Renal cortical epithelial cell (primary cell): Measurements from ENCODE around the gene PRKCA. TPM values are rescaled to one million over a fixed set of nuclear protein-coding genes. Genes with fewer than 3 reads are reported as not detected.
"Not testable (repeated sequence)": the region's sequence is repeated elsewhere in the genome, so short reads cannot be mapped to it uniquely, and the experiment has no call there.

Experiments
- DNase-seq: peaks from one replicate; pipeline ENCODE4 v3.0.0-alpha.2; 2011; ENCODE audit warnings: low read depth
- total RNA-seq: library from RNA; depleted of rRNA; stranded (reverse); fragments of >200 nt; gene quantifications from 2 replicates; pipeline ENCODE4 v1.2.3, GENCODE V29; 2014

The PRKCA gene
- total RNA-seq, 1 donor from 2014 or later, result 31.9 TPM

DNA sequence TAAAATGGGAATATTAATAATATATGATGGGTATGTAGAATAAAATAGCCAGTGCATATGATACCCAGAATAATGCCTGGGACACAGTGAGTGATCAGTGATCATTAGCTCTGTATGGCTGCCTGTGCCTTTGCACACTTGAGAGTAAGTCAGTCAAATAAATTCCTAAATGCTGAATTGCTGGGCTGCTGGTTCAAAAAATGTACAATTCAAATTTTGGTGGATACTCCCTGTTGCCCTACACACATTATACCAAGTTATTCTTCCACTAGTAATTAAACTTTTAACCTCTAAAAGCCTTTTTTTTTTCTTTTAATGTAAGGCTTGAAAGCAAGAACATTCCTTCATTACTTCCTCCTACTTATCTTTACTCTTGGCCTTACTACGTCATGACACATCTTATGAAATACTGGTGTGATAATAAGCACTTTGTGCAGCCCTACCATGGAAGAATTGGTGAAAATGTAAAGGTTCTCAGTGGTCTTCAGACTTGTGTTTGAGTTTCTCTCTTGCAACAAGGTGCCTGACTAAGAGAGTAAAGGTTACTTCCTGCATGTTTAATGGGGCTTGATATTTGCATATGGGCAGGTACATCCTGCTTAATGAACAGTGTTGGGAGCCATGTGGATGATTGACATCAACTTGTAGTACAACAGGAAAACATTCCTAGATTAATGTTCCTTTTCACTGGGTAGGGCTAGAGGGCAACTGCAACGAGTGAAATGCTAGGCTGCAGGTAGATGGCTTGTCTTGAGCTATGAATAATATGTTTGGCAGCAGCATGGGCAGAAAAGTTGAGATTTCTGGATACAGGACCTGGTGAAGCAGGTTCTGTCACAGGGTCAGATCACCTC lies 84.3 kb downstream of the PRKCA start:
- DNase-seq, result peak; percentile 98

DNA sequence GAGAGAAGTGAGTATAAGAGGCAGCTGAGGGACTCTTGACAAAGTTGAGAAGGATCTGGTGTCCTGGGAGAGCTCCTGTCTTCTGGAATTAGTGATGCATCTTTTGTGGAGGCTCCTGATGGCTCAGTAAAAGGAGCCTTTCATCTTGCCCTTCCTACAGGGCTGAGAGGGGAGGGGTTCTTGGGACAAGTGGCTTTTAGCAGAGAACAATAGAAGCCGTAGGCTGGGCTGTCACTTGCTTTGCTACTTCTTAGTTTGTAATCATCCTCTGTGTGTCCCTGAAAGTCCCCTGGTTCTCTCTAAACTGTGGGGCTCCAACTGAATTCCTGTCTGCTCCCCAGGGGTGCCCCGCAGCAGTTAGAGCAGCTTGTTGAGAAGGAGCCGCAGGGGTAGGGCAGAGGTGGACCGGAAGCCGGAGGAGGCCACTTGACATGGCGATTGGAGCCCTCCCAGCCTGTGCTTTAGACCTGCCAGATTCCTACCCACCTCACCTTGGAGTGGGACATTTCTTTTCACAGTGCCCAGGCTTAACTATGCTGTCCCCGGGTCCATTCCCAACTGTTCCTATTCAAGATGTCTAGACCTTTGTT lies 85.1 kb downstream of the PRKCA start:
- no peak for DNase-seq

DNA sequence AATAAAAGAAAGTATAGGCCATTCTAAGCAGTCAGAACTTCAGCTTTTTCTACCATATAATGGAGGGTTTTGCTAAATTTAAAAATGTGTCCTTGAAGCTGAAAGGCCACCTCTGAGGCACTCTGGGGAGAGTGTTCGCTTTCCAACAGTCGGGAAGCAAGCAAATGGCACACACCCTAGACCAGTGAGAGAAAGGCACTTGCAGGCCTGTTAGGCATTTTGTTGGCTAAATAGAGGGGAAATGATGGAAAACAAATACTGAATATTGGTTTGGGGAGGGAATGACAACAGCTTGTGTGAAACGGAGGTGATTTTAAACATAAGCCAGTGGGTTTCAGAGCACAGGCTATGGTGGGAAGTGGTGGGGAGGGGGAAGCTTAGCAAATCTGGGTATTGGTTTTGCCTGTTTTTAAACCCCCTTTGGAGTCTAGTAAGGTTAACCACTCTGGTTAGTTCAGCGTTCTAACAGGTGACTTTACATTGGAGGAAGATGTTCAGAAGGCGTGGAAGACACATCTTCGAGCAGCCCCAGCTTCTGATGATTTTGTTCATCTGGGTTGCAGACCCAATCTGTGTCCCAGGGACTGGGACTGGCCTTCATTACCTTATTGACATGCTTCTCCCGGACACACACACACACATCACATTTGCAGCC lies 90.5 kb downstream of the PRKCA start:
- DNase-seq, result no peak

DNA sequence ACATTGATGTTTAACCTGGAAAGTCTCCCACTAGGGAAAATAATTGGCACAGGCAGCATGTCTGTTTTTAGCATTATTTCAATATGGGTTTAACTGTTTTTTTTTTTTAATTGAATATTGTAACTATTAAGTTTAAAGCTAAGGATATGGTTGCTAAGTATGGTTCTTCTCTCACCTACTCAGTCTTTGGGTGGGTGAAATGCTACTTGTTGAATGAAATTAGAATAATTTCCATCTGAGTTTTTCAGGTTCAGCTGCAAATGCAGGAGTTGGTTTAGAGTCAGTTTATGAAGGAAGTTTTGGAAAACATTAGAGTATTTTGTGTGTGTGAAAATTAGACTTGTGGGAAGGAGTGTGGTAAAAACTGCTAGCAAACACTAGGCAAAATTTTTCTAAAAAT lies 93.5 kb downstream of the PRKCA start:
- DNase-seq, result no peak

DNA sequence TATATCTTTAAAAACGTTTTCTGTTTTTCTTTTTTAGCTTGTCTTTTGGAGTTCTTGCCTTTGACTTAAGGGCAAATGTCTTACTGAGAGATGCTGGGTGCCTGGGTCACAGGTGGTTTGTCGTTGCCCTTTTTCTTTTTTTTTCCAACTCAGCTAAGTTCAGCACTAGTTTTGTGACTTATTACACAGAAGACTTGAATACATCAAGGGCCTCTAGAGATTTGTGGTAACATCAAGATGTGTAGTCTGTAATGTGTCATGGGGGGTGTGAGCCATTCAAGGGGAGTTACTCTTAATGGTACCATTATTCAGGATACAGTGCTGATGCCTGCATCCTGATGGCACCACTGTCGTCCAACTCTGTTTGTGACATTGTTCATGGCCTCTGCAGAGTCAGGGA lies 95.1 kb downstream of the PRKCA start:
- DNase-seq, result no peak

DNA sequence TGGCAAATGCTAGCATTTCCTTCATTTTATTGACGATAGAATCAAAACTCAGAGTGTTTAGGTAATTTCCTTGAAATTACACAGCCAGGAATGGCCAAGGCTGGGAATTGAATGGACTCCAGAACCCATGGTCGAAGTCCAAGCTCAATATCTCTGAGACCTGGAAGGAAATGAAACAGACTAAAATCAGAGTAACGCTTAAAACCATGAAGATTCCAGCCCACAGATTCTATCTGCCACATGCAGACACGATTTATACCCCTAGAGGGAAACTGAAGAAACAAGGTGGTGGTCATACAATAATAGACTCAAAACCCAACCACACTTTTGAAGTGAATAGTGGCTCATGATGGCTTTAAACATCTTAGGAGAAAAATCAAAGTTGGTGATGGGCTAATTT lies 95.6 kb downstream of the PRKCA start:
- DNase-seq, result no peak

DNA sequence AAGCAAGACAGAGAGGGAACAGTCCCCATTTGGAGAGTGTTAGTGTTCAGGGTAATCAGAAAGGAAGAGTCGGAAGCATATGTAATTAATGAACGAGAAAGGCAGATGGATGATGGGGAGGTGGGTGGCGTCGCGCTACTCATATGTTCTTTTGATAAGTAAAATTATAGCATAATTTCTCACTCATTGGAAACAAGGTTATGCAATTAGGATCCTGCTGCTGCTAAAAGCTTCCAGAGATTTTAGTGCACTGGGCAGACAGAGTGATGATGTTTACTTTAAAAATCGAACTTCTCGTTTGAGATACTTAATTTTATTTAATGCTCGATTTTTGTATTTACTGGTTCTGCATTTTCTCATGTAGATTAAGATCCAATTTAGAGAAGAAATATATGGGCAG lies 96.2 kb downstream of the PRKCA start:
- no peak for DNase-seq

DNA sequence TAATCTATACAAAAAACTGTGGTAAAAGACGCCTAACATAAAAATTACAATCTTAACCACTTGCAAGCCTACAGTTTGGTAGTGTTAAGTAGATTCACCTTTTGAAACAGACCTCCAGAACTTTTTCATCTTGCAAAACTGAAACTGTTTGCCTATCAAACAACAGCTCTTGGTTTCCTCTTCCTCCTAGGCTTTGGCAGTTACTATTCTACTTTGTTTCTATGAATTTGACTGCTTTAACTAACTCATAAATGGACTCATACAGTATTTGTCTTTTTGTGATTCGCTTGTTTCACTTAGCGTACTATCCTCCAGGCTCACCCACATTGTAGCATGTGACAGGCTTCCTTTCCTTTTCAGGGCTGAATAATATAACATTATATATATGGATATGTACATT lies 97.0 kb downstream of the PRKCA start:
- DNase-seq, result no peak

DNA sequence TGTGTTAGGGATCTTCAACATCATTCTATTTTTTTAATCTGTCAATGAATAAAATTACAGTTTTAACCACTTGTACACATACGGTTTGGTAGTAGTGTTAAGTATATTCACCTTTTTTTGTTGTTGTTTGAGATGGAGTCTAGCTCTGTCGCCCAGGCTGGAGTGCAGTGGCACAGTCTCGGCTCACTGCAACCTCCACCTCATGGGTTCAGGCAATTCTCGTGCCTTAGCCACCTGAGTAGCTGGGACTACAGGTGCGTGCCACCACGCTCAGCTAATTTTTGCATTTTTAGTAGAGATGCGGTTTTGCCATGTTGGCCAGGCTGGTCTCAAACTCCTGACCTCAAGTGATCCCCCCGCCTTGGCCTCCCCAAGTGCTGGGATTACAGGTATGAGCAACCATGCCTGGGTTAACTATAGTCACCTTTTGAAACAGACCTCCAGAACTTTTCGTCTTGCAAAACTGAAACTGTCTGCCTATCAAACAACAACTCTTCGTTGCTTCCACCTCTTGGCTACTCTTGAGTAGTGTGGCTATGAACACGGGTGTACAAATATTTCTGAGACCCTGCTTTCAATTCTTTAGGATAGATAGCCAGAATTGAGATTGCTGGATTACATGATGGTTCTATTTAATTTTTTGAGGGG lies 97.8 kb downstream of the PRKCA start:
- DNase-seq, result not testable (repeated sequence)

DNA sequence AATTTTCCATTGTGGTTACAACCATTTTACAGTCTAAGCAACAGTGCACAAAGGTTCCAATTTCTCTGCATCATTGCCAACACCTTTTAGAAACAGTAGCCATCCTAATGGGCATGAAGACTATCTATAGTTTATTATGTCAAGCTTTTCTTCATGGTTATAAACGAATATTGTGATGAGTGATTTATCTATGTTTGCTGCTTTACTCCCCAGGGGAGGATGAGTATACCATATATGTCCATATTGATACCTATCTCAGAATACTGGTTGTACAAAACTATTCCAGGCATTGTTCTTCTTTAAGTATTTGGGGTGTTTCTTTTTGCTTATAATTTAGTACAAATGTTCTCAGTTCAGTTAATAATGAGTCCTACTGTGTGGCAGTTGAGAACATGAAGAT lies 98.3 kb downstream of the PRKCA start:
- DNase-seq, result no peak

DNA sequence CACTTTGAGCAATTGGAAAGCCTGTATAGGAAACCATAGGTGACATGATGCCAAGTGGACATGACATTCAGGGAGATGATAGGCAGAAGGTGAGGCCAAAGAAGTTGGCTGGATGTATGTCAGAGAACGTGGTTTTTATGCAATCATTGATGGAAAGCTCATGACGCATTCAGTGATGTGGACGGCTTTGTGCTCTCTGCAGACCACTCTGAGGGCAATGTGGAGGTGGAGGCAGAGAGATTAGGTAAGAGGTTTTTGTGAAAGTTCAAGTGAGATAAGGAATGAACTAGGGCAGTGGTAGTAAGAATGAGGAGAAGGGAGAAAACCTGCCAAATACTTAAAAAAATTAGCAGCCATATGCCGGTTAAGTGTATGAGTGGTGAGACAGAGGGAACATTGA lies 99.0 kb downstream of the PRKCA start:
- no peak for DNase-seq

DNA sequence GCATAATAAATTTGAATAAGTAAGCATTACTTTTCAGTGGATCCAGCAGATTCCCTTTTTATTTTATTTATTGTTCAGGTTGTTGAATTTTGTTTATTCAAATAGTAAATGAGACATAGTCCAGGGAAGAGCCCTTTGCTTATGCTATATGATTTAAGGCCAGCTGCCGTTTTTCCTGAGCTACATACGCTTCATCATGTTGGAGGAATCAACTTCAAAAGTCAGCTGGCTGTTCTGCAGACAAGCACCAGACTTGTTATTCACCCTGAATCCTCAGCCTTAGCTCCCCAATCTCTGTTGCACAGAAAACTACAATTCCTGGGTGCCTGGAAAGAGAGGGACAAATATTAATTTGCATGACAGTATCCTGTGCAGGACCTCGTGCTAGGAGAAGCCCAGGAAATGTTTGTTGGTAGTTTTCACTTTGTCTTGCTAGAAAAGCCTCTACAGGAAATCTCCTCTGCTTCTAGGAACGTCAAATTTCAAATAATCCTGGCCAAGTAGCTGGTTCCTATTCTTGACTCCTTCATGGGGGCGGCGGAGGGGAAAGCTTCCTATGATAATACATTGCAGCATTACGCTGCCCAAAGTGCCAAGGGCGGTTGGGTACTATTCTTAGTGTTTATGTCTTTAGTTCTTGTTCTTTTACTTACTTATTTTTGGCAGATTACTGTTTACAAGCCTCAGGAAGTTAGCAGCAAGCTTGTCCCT lies 101.6 kb downstream of the PRKCA start:
- no peak for DNase-seq

DNA sequence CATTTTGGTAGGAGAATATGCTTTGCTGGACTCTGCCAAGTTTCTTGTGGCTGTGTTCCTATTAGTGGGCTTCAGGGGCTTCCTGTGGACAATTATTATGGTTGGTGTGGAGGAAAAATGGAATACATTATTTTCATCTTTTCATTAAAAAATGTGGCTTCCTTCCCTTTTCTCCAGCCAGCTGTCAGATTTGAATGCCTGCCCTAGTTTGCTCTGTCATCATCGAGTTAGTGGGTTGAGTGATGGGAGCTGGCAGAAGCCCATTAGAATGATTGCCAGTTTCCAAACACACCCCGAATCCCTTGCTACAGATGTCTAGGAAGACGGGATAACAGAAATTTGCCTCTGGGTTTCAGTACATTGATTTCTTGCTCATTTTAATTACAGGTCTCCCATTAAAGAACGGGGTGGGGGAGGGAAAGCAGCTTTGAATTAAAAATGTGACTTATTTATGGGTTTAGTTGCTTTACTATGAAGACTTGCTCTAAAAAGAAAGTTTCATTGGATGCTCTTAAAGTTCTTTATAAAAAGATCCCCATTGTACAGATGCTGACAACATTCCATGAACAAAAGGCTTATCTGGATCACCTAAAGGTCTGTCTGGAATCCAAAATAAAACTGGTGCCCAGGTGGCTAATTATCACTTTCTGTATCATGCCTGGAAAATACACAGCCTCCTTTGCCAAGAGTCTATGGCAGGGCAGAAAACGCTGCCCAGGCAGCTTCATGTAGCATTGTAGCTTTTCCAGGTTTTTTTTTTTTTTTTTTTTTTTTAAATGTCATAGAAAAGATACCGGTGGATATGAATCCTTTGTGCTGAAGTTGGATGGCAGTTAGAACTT lies 103.6 kb downstream of the PRKCA start:
- no peak for DNase-seq

DNA sequence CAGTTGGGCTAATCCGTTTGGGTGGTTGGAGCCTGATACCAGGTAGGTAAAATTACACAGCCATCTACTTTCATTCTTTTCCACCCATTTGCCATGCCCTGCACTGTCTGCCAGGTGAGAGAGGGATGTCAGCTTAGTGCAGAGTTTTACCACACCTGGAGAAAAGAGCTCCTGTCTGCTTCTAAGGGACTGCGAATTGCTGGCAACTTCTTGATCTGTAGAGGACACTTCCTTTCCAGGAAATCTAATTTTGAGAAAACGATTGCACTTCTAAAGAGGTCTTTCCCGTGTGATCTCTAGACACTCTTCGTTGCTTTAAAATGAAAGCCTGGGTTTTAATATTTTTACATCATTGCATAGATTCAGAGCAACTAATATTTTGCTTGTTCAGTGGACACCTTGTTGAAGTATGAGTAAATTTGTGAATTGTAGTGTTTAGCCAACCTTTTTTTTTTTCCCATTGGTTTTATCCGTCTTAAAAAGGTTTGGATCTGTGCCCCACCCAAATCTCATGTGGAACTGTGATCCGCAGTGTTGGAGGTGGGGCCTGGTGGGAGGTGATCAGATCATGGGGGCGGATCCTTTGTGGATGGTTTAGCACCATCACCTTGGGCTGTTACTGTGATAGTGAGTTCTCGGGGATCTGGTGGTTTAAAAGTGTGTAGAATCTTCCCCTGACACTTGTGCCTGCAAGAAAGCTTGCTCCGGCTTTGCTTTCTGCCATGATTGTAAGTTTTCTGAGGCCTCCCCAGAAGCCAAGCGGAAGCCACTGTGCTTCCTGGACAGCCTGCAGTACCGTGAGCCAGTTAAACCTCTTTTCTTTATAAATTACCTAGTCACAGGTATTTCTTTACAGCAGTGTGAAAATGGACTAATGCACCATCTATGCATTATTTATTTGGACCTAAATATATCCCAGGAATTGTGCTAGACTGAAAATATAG lies 104.6 kb downstream of the PRKCA start:
- no peak for DNase-seq

DNA sequence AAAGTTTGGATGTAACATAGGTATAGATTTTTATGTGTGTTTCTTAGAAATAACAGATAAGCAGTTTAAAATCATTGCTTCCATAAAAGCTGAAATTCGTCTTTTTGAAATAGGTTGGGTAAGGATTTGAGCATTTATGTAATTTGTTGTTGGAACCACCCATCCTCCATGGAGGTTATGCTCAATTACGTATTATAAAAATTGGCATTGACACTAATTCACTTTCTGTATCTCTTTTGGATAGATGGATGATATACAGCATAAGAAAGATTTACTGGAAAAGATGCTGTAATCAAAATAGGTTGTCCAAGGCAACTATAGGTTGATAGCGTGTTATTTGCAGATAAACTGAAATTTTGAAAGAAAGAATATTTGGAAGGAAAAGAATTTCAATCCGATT lies 105.5 kb downstream of the PRKCA start:
- DNase-seq, result no peak

DNA sequence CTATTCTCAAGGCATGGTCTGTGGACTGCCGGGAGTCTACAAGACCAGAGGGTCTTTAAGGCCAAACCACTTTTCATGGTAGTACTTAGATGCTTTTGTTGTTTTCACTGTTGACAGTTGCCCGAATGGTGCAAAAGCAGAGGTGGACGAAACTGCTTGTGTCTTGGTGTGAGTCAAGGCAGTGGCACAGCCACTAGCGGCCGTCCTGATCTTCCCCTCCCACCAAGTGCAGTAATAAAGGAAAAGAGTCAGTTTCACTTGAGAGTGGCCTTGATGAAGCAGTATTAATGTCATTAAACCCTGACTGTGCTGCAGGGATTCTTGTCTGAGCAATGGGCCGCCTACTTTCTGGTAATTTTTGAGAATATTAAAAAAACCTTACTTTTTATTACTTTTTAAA lies 109.1 kb downstream of the PRKCA start:
- no peak for DNase-seq

DNA sequence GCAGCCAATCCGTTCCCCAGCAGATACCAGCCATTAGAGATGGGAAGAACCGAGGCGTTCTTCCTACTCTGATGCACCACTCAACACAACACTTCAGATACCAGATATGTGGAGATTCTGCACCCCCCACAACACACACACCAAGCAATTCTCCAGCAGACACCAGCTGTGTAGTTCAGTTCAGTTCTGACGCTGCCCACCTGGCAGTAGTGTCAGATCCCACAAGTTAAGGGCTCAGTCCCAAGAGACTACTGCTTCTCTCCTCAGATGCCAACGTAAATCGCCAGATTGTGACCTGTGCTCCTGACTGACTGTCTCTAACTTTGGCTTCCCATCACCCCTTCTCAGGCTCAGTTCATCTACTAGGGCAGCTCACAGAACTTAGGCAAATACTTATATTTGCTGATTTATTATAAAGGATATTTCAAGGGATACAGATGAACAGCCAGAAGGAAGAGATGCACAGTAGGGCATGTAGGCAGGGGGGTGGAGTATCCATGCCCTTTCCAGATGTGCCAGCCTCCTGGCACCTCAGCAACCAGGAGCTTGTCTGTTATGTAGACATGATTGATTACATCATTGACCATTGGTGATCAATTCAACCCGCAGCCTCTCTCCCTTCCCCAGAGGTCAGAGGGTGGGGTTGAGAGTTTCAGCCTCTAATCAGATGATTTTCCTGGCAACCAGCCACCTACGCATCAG lies 110.6 kb downstream of the PRKCA start:
- no peak for DNase-seq

DNA sequence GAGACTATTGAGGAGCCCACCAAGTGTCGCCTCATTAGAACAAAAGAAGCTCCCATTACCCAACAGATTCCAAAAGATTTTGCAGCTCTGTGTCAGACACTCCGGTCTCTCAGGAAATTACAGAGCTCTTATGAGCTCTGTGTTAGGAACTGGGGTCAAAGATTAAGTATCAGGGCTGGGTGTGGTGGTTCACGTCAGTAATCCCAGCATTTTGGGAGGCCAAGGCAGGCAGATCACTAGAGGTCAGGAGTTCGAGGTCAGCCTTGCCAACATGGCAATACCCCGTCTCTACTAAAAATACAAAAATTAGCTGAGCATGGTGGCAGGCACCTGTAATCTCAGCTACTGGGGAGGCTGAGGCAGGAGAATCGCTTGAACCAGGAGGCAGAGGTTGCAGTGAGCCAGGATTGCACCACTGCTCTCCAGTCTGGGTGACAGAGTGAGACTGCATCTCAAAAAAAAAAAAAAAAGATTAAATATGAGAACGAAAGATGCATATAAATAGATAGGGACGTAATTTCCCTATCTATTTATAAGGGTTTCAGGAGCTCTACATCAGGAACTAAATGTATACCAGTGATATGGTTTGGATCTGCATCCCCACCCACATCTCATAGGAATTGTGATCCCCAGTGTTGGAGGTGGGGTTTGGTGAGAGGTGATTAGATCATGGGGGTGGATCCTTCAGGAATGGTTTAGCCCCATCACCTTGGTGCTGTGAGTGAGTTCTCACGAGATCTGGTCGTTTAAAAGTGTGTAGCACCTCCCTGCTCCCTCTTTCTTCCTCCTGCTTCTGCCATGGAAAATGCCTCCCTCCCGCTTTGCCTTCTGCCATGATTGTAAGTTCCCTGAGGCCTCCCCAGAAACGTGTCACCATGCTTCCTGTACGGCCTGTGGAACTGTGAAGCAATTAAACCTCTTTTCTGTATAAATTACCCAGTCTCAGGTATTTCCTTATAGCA lies 111.4 kb downstream of the PRKCA start:
- DNase-seq, result no peak
